K562 (cell line): Measurements from ENCODE around the gene CALM3. TPM values are rescaled to one million over a fixed set of nuclear protein-coding genes. Genes with fewer than 3 reads are reported as not detected.

ENCODE experiments used
- ATAC-seq: fragments of 200-7000 bp; cut with Tn5 transposase; 3 replicates; pipeline ENCODE4 v1.9.1; 2020; ENCODE audit warnings: moderate library complexity
- BruUV-seq: library from RNA; stranded (reverse); fragments of 400-500 nt; replicated peaks from 2 replicates; lab custom pipeline; 2021; lab: Mats Ljungman, UMichigan
- CTCF ChIA-PET: fragments of 300-600 bp; formaldehyde crosslinking; extraction: SDS; loops from one replicate; lab custom pipeline; 2021; ENCODE audit warnings: low intra/inter-chr PET ratio; lab: Yijun Ruan, JAX
- POLR2A ChIA-PET: fragments of 300-600, 350-650 bp; sonication (Branson Sonifier 250); formaldehyde crosslinking; extraction: SDS; loops from one replicate; lab custom pipeline; 2021; ENCODE audit warnings: antibody characterized with exemption, inconsistent platforms; lab: Yijun Ruan, JAX
- DNase-seq, 4 experiments: peaks; one replicate each; pipeline versions ENCODE4 v3.0.0 to v3.0.0-alpha.2; 2011 to 2018; ENCODE audit warnings: low spot score in 3 of 4, mixed read lengths in 3 of 4; ENCODE audit errors: extremely low read depth in 1 of 4
- FAIRE-seq: peaks from 2 replicates; lab custom pipeline; 2011; peaks lifted over from hg19 to GRCh38; lab: Jason Lieb, UNC
- H2AFZ ChIP-seq: 2 replicates; pipeline ENCODE4 v1.6.0; 2011; ENCODE audit warnings: low read depth, low read length, control low read depth, inconsistent platforms
- H3K27ac ChIP-seq: fragments of 200-600 bp; 3 replicates; pipeline ENCODE4 v1.8.0; 2011; ENCODE audit warnings: low read depth, mild to moderate bottlenecking, control low read depth, inconsistent platforms, low read length, moderate library complexity, mixed read lengths; ENCODE audit errors: extremely low read depth
- H3K27me3 ChIP-seq, 2 experiments: fragments of 300-600 bp in 1 of 2; 2 replicates in 1 of 2; 3 replicates in 1 of 2; pipeline versions ENCODE4 v1.6.0 to v1.8.0; 2011; ENCODE audit warnings: inconsistent platforms in 2 of 2, low read length in 2 of 2, mild to moderate bottlenecking in 1 of 2, mixed read lengths in 1 of 2, moderate library complexity in 1 of 2; ENCODE audit not compliant: control insufficient read depth in 2 of 2, insufficient read depth in 2 of 2
- H3K36me3 ChIP-seq: fragments of 300-600 bp; 3 replicates; pipeline ENCODE4 v1.8.0; 2011; ENCODE audit warnings: mild to moderate bottlenecking, low read length, inconsistent platforms; ENCODE audit not compliant: control insufficient read depth, insufficient read depth
- H3K4me1 ChIP-seq, 2 experiments: fragments of 200-600 bp in 1 of 2; replicated peaks in 1 of 2; 2 replicates in 1 of 2; 3 replicates in 1 of 2; pipeline versions ENCODE4 v1.5.1 to v1.8.0; 2011; ENCODE audit warnings: inconsistent platforms in 2 of 2, low read length in 2 of 2, mild to moderate bottlenecking in 1 of 2, mixed read lengths in 1 of 2, moderate library complexity in 1 of 2; ENCODE audit not compliant: control insufficient read depth in 2 of 2, insufficient read depth in 2 of 2
- H3K4me2 ChIP-seq: 2 replicates; pipeline ENCODE4 v1.6.1; 2011; ENCODE audit warnings: low read length, control low read depth, inconsistent platforms, mixed read lengths; ENCODE audit not compliant: insufficient read depth
- H3K4me3 ChIP-seq: fragments of 200-600 bp; sonication (generic), shearing (Covaris generic); 2 replicates; pipeline ENCODE4 v1.5.1; 2016; ENCODE audit warnings: control low read depth, inconsistent platforms
- H3K79me2 ChIP-seq: fragments of 200-600 bp; 3 replicates; pipeline ENCODE4 v1.8.0; 2011; ENCODE audit warnings: low read length, inconsistent platforms; ENCODE audit not compliant: control insufficient read depth, insufficient read depth
- H3K9ac ChIP-seq, 2 experiments: 2 replicates each; pipeline versions ENCODE4 v1.6.0 to v1.6.1; 2011; ENCODE audit warnings: low read depth in 2 of 2, low read length in 2 of 2, control low read depth in 1 of 2, inconsistent platforms in 1 of 2, mild to moderate bottlenecking in 1 of 2, mixed read lengths in 1 of 2; ENCODE audit not compliant: insufficient read depth in 1 of 2
- H3K9me1 ChIP-seq: one replicate; pipeline ENCODE4 v1.6.0; 2011; ENCODE audit warnings: inconsistent platforms, mild to moderate bottlenecking, low read length, moderate library complexity; ENCODE audit not compliant: control insufficient read depth, insufficient read depth
- H3K9me3 ChIP-seq: replicated peaks from 2 replicates; pipeline ENCODE4 v1.5.1; 2011; ENCODE audit warnings: low read depth, low read length, inconsistent platforms; ENCODE audit not compliant: control insufficient read depth, insufficient read depth
- H4K20me1 ChIP-seq: replicated peaks from 2 replicates; pipeline ENCODE4 v1.6.1; 2011; ENCODE audit warnings: low read length, inconsistent platforms, mixed read lengths; ENCODE audit not compliant: control insufficient read depth, insufficient read depth
- AFF4 ChIP-seq: sonication (generic); formaldehyde crosslinking; IDR thresholded peaks from 2 replicates; pipeline ENCODE4 v1.8.0; 2023; ENCODE audit warnings: mild to moderate bottlenecking, missing genetic modification reagents
- ATF7 ChIP-seq: fragments of 450-650 bp; IDR thresholded peaks from 2 replicates; pipeline ENCODE4 v1.7.1; 2014; ENCODE audit warnings: mild to moderate bottlenecking, moderate library complexity
- EZH2 ChIP-seq: IDR thresholded peaks from 2 replicates; pipeline ENCODE4 v1.6.1; 2012; ENCODE audit warnings: low read depth, mild to moderate bottlenecking, inconsistent platforms, low read length, borderline replicate concordance
- FOXK2 ChIP-seq, 2 experiments: fragments of 450-650 bp; IDR thresholded peaks in 1 of 2; conservative IDR thresholded peaks in 1 of 2; 2 replicates each; pipeline ENCODE4 v1.6.1; 2016; ENCODE audit warnings: low read depth in 2 of 2, mild to moderate bottlenecking in 1 of 2
- MTA3 ChIP-seq: fragments of 450-650 bp; formaldehyde crosslinking; IDR thresholded peaks from 2 replicates; pipeline ENCODE4 v1.6.1; 2017; ENCODE audit warnings: mild to moderate bottlenecking, borderline replicate concordance
- POLR2B ChIP-seq: fragments of 450-650 bp; IDR thresholded peaks from 2 replicates; pipeline ENCODE4 v1.6.1; 2018; ENCODE audit warnings: low read depth; ENCODE audit not compliant: partially characterized antibody
- SRSF9 ChIP-seq: fragments of 200-400 bp; formaldehyde crosslinking; IDR thresholded peaks from 2 replicates; pipeline ENCODE4 v1.6.1; 2017; ENCODE audit warnings: low read depth, low read length, borderline replicate concordance
- YY1 ChIP-seq, 3 experiments: IDR thresholded peaks; 2 replicates each; pipeline ENCODE4 v1.6.1; 2011; ENCODE audit warnings: low read length in 2 of 3, mild to moderate bottlenecking in 2 of 3, moderate library complexity in 2 of 3, borderline replicate concordance in 1 of 3, control low read depth in 1 of 3, low read depth in 1 of 3; ENCODE audit not compliant: insufficient read depth in 3 of 3, insufficient replicate concordance in 2 of 3, control insufficient read depth in 1 of 3, insufficient read length in 1 of 3; ENCODE audit errors: extremely low read depth in 1 of 3
- WGBS: fragments of 100-300 bp; shearing (Covaris generic); methylation state at CpG from one replicate; pipeline ENCODE4 v1.1.6; 2016; ENCODE audit warnings: low coverage, mixed read lengths; ENCODE audit not compliant: insufficient coverage; ENCODE audit errors: missing lambda C conversion rate; 5-methylcytosine and 5-hydroxymethylcytosine counted together
- in situ Hi-C: fragments of 300-500 bp; cut with MboI; formaldehyde crosslinking; loops from 4 replicates; pipeline ENCODE4 v1.15.0; 2018; ENCODE audit warnings: inconsistent platforms, mixed read lengths
- intact Hi-C: fragments of 100-400 bp; cut with micrococcal nuclease; formaldehyde crosslinking; loops from 2 replicates; pipeline ENCODE4 v1.14.2; 2022
- polyA plus RNA-seq, 8 experiments: library from polyadenylated mRNA; depleted of rRNA in 4 of 8; stranded (reverse) in 5 of 8; unstranded in 3 of 8; fragments of >200 nt; fragmentation: Nextera tagmentation in 2 of 8; fragmentation: Illumina TruSeq in 1 of 8; extraction: Ambion mirVana in 2 of 8; extraction: Trizol in 1 of 8; gene quantifications; 2 replicates each; pipeline versions ENCODE4 v1.2.1 to v1.2.3, GENCODE V29; 2011 to 2014; ENCODE audit warnings: inconsistent platforms in 1 of 8, missing spikeins in 1 of 8
- total RNA-seq, 7 experiments: library from RNA; depleted of rRNA in 6 of 7; stranded (reverse); fragments of >200 nt in 6 of 7; fragmentation: Illumina TruSeq in 2 of 7; extraction: Trizol in 2 of 7; gene quantifications; 2 replicates each; pipeline versions ENCODE4 v1.2.1 to v1.2.3, GENCODE V29; 2011 to 2021; ENCODE audit warnings: low replicate concordance in 1 of 7
- TF ChIP-seq, protein P1 (sequence below), 3 experiments: fragments of 200-800 bp in 1 of 3; sonication (Bioruptor generic) in 1 of 3; sonication (generic) in 1 of 3; formaldehyde crosslinking in 1 of 3; IDR thresholded peaks; 2 replicates each; pipeline versions ENCODE4 v1.6.1 to v1.8.0; 2016 to 2022; ENCODE audit warnings: mild to moderate bottlenecking in 2 of 3, missing compliant biosample characterization in 2 of 3, missing genetic modification characterization in 2 of 3, missing genetic modification reagents in 1 of 3

Gene CALM3
- total and polyA plus RNA-seq, 9 of the 15 experiments (the other 6 are each of a cell fraction or from before 2014, with no cell fraction given): 34.6 to 350 (median 156) TPM

DNA sequence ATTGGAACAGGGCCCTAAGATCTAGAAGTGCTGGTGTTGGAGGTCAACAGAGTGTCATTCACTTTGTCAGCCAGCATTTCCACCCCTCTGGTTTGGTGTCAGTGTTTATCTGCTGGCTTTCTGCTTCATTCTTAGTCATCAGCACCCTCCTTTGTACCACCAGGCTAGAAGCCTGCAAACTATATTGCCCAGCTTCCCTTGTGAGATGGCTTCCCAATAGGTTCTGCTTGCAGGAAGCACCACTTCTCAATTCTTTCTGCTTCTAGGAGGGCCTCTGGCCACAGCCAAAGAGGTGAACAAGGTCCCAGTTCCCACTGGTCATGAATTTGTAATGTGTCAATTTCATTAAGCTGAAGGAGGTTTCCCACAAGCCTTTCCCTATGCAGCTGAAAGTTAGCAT lies 36.4 kb upstream of the CALM3 start:
- ATAC-seq (no peak), DNase-seq (no peak), FAIRE-seq (no peak)
- BruUV-seq: no TSS peak
- no peaks in the 10 kb centered on the region for H3K9me1 ChIP-seq
- no peak overlapping the region for H3K4me3 ChIP-seq
- H2AFZ ChIP-seq: no peak overlapping the region
- ChIA-PET CTCF (no interaction called here), POLR2A (interaction anchor here (1.3 kb wide), 1 partner anchor 13 kb away, joined by 3 read pairs; no protein-coding TSS in a partner anchor)
- no peaks in the 10 kb centered on the region for H3K9me3 ChIP-seq
- H4K20me1 ChIP-seq: no peaks in the 10 kb centered on the region
- no peaks in the 10 kb centered on the region for H3K4me1 ChIP-seq
- H3K9ac ChIP-seq: no peak overlapping the region
- in situ Hi-C loops (no loop called here), intact Hi-C loops (no loop called here)
- H3K36me3 ChIP-seq: no peaks in the 10 kb centered on the region
- no peak overlapping the region for H3K27ac ChIP-seq
- no peak for TF ChIP-seq SRSF9
- no peak for TF ChIP-seq YY1 (IDR thresholded peaks at IDR 0.05; ENCODE audit: borderline replicate concordance in 1 of 3, control insufficient read depth in 1 of 3, extremely low read depth in 1 of 3, insufficient read depth in 3 of 3, insufficient read length in 1 of 3, insufficient replicate concordance in 2 of 3, low read depth in 1 of 3, low read length in 2 of 3)
- TF ChIP-seq POLR2B: no peak
- no peak for TF ChIP-seq EZH2
- H3K27me3 ChIP-seq: no peaks in the 10 kb centered on the region
- H3K79me2 ChIP-seq: no peaks in the 10 kb centered on the region
- no peak overlapping the region for H3K4me2 ChIP-seq

DNA sequence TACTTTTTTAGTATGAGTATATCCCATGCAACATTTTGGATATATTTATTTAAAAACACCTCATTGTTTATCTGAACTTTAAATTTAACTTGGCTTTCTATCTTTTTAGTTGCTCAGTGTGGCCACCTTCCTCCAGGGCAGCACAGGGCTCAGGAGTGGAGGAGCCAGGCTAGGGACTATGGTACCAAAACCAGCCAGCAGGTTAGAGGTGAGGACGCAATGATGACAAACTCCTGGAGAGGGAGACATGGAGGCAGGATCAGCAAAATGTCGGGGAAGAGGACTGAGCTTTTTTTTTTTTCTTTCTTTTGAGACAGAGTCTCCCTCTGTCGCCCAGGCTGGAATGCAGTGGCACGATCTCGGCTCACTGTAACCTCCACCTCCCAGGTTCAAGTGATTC lies 29.6 kb upstream of the CALM3 start:
- H3K4me1 ChIP-seq: peaks cover 6 to 13% of the 10 kb centered on the region in 2 experiments; a peak in 3 of 5 replicates
- H3K4me2 ChIP-seq: no peak overlapping the region
- no peaks in the 10 kb centered on the region for H3K27me3 ChIP-seq
- in situ Hi-C loops (no loop called here), intact Hi-C loops (no loop called here)
- no peak overlapping the region for H3K9ac ChIP-seq
- no peak overlapping the region for H3K4me3 ChIP-seq
- H3K9me3 ChIP-seq: no peaks in the 10 kb centered on the region
- H3K9me1 ChIP-seq: no peaks in the 10 kb centered on the region
- H3K27ac ChIP-seq: no peak overlapping the region
- 5% methylated on average over 4 of the region's 5 CpGs for WGBS
- peak; percentile 97 for ATAC-seq
- CTCF ChIA-PET: interaction anchor here (0.6 kb wide), 1 partner anchor 291 kb away, joined by 3 read pairs; no protein-coding TSS in a partner anchor
- POLR2A ChIA-PET: interaction anchor here (0.6 to 1.0 kb wide), 5 partner anchors 12 to 168 kb away, joined by 3 to 5 read pairs (median 4); partner anchors contain the start of gene CALM3
- BruUV-seq: no TSS peak
- no peaks in the 10 kb centered on the region for H3K79me2 ChIP-seq
- DNase-seq: peak; percentile 46 to 69 (median 54)
- no peaks in the 10 kb centered on the region for H4K20me1 ChIP-seq
- peak overlapping the region; percentile 34; the same call in 1 of the 2 replicates for H2AFZ ChIP-seq
- FAIRE-seq: peak; percentile 23
- H3K36me3 ChIP-seq: no peaks in the 10 kb centered on the region
- TF ChIP-seq, protein P1, sequence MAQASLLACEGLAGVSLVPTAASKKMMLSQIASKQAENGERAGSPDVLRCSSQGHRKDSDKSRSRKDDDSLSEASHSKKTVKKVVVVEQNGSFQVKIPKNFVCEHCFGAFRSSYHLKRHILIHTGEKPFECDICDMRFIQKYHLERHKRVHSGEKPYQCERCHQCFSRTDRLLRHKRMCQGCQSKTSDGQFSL (CRISPR knock-in tag; IDR thresholded peaks at IDR 0.05): no peak
- TF ChIP-seq, protein P1 (tag; IDR thresholded peaks at IDR 0.05): no peak
- TF ChIP-seq ATF7 (no peak), FOXK2 (conservative IDR thresholded peaks at IDR 0.05 in 1 of 2, IDR thresholded peaks at IDR 0.05 in 1 of 2; ENCODE audit: low read depth in 2 of 2) (no peak), AFF4 (no peak), MTA3 (0 out of 2 replicates have a peak, but pooled peaks have one; percentile 27)
